GM21447 (cell line): ENCODE results near the gene CDYL2.

Experiments used
- ATAC-seq: cut with Tn5 transposase; IDR thresholded peaks from one replicate; pipeline ENCODE4 v1.9.1; 2021; ENCODE audit not compliant: unreplicated experiment

The CDYL2 gene

GRCh38 chr16:80602894-80603293, 201.5 kb downstream of the CDYL2 start:
- no peak for ATAC-seq

GRCh38 chr16:80601182-80601581, 203.2 kb downstream of the CDYL2 start:
- ATAC-seq, result no peak

- no peak for ATAC-seq
These were observed 204.9 kb downstream of the CDYL2 start for GRCh38 chr16:80599466-80599865.

GRCh38 chr16:80596507-80597207, 207.7 kb downstream of the CDYL2 start:
- ATAC-seq, result no peak

- no peak for ATAC-seq
These were observed 209.6 kb downstream of the CDYL2 start for GRCh38 chr16:80594756-80595155.

- no peak for ATAC-seq
These were observed 212.1 kb downstream of the CDYL2 start for GRCh38 chr16:80592273-80592672.

GRCh38 chr16:80591071-80591915, 213.1 kb downstream of the CDYL2 start:
- no peak for ATAC-seq

- ATAC-seq, result no peak
These were observed 217.3 kb downstream of the CDYL2 start for GRCh38 chr16:80587071-80587470.

GRCh38 chr16:80586476-80586875, 217.9 kb downstream of the CDYL2 start:
- ATAC-seq, result no peak

- ATAC-seq, result peak; percentile 59
These were observed 218.6 kb downstream of the CDYL2 start for GRCh38 chr16:80585764-80586163.

GRCh38 chr16:80583466-80583865, 220.9 kb downstream of the CDYL2 start:
- ATAC-seq, result no peak

- peak; percentile 87 for ATAC-seq
These were observed 224.1 kb downstream of the CDYL2 start for GRCh38 chr16:80580109-80580832.

- ATAC-seq, result no peak
These were observed 226.7 kb downstream of the CDYL2 start for GRCh38 chr16:80577485-80578280.

GRCh38 chr16:80576343-80576912, 228.0 kb downstream of the CDYL2 start:
- no peak for ATAC-seq

- ATAC-seq, result no peak
These were observed 230.7 kb downstream of the CDYL2 start for GRCh38 chr16:80573700-80574120.

- no peak for ATAC-seq
These were observed 234.3 kb downstream of the CDYL2 start for GRCh38 chr16:80570106-80570478.

- ATAC-seq, result peak; percentile 71
These were observed 234.8 kb downstream of the CDYL2 start for GRCh38 chr16:80569440-80570105.

- ATAC-seq, result no peak
These were observed 240.0 kb downstream of the CDYL2 start for GRCh38 chr16:80564394-80564793.

GRCh38 chr16:80563066-80563465, 241.3 kb downstream of the CDYL2 start:
- no peak for ATAC-seq

- ATAC-seq, result no peak
These were observed 245.0 kb downstream of the CDYL2 start for GRCh38 chr16:80559369-80559768.
